Measurements from ENCODE around the gene SORBS1.

SORBS1 gene

DNA sequence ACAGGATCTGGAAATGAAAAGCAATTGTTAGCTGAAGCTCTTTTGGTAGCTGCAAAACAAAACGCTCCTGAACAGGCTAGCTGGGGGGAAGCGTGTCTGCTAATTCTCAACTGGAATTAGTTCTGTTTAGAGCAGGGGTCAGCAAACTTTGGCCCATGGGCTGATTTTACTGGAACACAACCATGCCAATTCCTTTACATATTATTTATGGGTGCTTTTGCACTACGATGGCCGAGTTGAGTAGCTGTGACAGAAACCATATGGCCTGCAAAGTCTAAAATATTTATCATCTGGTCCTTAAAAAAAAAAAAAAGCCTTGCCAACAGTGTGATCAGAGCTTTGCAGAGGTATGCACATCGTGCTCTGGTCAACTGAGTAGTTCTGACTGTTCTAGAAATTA lies 162.0 kb downstream of the SORBS1 start:
- H3K4me3 Mint-ChIP-seq: no peak overlapping the region
- H3K27me3 Mint-ChIP-seq (ENCODE audit: low read depth): no peaks in the 10 kb centered on the region
- peaks cover 4% of the 10 kb centered on the region for H3K4me1 Mint-ChIP-seq (ENCODE audit: low read depth)
- H3K36me3 Mint-ChIP-seq (ENCODE audit: low read depth): no peaks in the 10 kb centered on the region
- H3K9me3 Mint-ChIP-seq: no peaks in the 10 kb centered on the region
- no peak overlapping the region for H3K27ac Mint-ChIP-seq

DNA sequence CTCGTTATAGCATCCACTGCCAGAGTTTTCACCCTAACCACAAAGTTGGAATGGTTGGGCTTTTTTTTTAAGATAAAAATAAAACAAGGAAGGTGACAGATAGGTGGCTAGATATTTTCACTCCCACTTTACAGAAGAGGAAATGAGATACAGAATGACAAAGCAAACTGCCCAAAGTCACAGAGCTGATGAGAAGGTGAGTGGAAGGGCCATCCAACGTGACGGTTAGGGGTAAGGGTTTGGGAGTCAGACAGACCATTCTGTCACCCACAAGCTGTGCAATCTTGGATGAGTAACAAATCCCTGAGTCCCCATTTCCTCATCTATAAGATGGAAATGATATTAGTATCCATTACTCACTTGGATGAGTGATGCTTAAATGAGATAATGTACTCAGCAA lies 163.4 kb downstream of the SORBS1 start:
- H3K27me3 Mint-ChIP-seq (ENCODE audit: low read depth): no peaks in the 10 kb centered on the region
- no peak overlapping the region for H3K27ac Mint-ChIP-seq
- no peaks in the 10 kb centered on the region for H3K36me3 Mint-ChIP-seq (ENCODE audit: low read depth)
- peaks cover 10% of the 10 kb centered on the region for H3K4me1 Mint-ChIP-seq (ENCODE audit: low read depth)
- H3K4me3 Mint-ChIP-seq: no peak overlapping the region
- H3K9me3 Mint-ChIP-seq: no peaks in the 10 kb centered on the region

DNA sequence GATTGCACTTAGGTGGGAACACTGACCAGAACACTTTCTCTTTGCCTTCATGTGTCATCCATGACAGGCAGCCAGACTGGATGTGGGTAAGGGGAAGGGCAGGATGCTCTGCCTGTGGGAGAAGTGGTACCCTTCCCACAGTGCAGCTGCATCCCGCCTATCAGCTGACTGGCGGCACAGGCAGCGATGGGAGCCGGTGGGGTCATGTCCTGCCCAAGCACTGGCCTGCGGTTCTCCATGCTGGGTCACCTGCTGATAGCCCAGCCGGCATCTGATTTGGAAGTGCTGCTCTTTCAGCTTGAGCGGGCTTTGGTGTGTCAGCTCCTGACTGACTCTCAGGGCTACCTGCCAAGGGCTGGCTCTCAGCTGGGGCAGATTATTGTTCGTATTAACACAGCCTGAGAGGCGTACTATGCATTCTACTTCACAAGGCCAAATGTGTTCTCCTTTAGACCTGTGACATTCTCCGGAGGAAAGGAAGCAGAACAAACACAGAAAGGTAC lies 165.2 kb downstream of the SORBS1 start:
- Mint-ChIP-seq H3K27ac (no peak overlapping the region), H3K36me3 (ENCODE audit: low read depth) (no peaks in the 10 kb centered on the region), H3K4me3 (no peak overlapping the region), H3K4me1 (ENCODE audit: low read depth) (peaks cover 12% of the 10 kb centered on the region), H3K27me3 (ENCODE audit: low read depth) (no peaks in the 10 kb centered on the region), H3K9me3 (no peaks in the 10 kb centered on the region)

DNA sequence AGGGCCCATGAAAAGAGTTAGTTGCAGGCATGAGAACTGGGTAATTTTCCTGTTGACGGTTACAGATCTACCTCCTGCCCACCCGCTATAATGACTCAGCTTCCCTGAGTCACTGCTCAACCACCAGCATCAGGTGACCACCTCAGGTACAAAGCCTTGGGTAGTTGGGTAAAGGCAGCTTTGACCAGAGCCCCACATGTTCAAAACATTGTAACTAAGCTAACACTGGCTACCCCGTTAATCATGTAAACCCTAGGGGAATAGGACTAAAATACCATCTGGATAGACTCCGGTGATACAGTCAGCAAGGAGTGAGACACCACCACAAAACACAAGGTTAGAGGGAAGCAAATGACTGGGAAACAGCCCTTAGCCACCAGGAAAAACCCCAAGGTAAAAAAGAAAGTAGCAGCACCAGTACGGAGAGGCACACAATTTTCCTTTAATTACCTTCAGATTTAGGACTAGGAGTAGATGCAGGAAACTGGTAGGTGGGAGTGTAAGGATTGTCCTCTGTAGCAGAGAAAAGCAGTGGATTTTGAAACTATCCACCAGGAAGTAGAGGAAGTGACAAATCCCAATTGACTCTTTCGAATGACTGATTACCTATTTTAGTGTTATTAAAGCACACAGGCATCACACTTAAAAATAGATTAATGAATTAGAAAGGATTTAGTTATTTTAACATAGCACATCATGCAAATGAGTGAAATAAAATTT lies 166.8 kb downstream of the SORBS1 start:
- H3K27me3 Mint-ChIP-seq (ENCODE audit: low read depth): no peaks in the 10 kb centered on the region
- no peak overlapping the region for H3K27ac Mint-ChIP-seq
- no peaks in the 10 kb centered on the region for H3K36me3 Mint-ChIP-seq (ENCODE audit: low read depth)
- H3K4me3 Mint-ChIP-seq: no peak overlapping the region
- peaks cover 12% of the 10 kb centered on the region for H3K4me1 Mint-ChIP-seq (ENCODE audit: low read depth)
- no peaks in the 10 kb centered on the region for H3K9me3 Mint-ChIP-seq

DNA sequence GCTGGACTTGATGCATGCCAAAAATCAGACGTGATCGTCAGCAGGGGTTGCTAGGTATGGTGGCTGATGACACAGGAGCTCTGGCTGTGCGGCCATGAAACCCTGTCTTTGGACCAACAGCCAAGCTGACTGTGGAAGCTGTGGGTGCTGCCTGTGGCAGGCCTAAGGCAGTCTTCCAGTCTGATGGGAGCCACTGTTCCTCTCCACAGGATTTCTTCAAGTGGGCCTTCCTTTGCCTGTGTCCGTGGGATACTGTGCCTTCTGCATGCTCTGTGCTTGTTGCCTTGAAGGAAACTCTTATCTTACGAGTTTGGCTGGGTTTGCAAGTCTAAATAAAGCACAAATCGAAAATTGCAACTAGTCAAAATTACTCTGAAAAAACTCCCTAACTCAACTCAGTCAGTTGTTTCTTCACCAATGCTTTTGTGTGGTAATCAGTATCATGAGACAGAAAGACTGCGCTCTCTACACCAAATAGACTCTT lies 168.4 kb downstream of the SORBS1 start:
- no peaks in the 10 kb centered on the region for H3K9me3 Mint-ChIP-seq
- H3K4me3 Mint-ChIP-seq: no peak overlapping the region
- no peak overlapping the region for H3K27ac Mint-ChIP-seq
- peaks cover 12% of the 10 kb centered on the region for H3K4me1 Mint-ChIP-seq (ENCODE audit: low read depth)
- no peaks in the 10 kb centered on the region for H3K36me3 Mint-ChIP-seq (ENCODE audit: low read depth)
- H3K27me3 Mint-ChIP-seq (ENCODE audit: low read depth): no peaks in the 10 kb centered on the region

DNA sequence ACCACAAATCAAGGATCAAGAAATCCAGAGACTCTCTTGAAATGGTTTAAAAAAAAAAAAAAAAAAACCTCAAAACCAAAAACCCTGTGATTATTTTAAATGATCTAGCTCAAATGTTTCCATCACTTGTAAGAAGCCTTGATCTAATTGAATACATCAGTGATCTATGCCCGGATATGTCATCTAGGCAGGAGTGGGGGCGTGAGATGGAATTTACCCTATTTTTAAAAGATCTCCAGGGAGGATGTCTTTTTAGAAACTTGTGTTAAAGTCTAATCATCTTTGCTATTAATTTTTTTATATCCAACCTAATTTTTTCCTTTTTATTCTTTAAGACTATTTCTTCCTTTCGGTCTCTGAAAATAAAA lies 169.0 kb downstream of the SORBS1 start:
- Mint-ChIP-seq H3K4me3 (no peak overlapping the region), H3K27me3 (ENCODE audit: low read depth) (no peaks in the 10 kb centered on the region), H3K27ac (no peak overlapping the region), H3K9me3 (no peaks in the 10 kb centered on the region), H3K36me3 (ENCODE audit: low read depth) (no peaks in the 10 kb centered on the region), H3K4me1 (ENCODE audit: low read depth) (peaks cover 12% of the 10 kb centered on the region)

DNA sequence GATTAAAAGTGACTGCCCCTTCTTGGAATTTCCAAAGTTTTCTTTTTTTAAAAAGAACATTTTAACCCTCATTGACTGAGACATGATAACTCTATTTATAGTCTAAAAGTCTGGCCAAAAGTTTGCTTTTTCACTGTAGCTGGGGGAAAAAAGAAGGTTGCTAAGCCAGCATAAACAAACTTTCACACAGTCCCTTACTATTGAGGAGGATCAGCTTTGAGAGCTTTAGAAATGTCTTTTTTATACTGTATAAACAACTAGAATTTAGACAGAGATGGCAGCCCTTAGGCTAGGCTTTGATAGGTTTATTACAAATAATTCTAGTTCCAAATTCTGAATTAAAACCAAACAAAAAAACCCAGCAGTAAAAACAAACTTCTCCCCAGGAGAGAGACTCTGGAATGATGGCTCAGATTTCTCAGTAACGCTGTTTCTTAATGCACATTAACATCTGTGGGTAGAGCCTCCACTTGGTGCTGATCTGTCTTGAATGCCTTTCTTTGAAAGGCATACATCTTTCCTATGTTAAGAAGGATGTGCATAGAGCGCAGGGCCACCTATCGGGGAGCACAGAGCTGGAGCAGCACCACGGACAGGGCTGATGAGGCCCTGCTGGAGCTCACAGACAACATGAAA lies 169.5 kb downstream of the SORBS1 start:
- Mint-ChIP-seq H3K9me3 (no peaks in the 10 kb centered on the region), H3K27me3 (ENCODE audit: low read depth) (no peaks in the 10 kb centered on the region), H3K36me3 (ENCODE audit: low read depth) (no peaks in the 10 kb centered on the region), H3K4me3 (no peak overlapping the region), H3K27ac (no peak overlapping the region), H3K4me1 (ENCODE audit: low read depth) (peaks cover 12% of the 10 kb centered on the region)

DNA sequence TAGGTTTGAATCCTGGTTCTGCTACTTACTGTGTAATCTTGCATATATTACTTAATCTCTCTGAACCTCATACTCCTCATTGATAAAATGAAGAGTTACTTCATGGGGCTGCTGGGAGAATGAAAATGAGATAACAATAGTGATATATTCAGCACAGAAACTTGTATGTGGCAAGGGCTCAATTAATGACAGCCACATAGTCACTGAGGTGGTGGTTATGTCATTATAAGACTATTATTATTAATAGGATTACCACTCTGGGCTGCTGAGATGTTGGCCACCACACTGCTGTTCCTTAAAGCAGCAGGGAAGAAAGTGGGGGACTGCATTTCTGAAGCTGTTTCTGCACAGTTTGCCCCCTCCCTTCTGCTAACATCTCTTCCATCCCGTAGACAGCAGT lies 170.0 kb downstream of the SORBS1 start:
- Mint-ChIP-seq H3K4me1 (ENCODE audit: low read depth) (peaks cover 12% of the 10 kb centered on the region), H3K9me3 (no peaks in the 10 kb centered on the region), H3K27ac (no peak overlapping the region), H3K4me3 (no peak overlapping the region), H3K36me3 (ENCODE audit: low read depth) (no peaks in the 10 kb centered on the region), H3K27me3 (ENCODE audit: low read depth) (no peaks in the 10 kb centered on the region)

DNA sequence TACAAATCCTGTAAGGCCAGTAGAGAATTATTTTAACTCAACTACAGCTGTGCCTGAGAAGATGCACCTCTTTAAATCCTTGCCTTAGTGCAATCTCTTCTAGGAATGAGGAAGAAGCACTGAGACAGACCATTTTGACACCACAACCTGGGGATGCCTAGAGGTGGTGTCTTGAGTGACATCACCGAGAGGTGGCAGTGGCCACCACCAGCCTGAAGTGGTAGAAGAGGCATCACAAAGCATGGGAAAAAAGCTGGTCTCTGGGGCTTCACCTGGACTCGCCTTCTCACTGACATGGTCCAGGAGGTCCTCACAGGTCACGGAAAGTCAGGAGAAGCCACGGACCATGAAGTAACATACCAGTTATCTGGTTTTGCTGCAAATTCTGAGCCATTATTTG lies 171.2 kb downstream of the SORBS1 start:
- no peak overlapping the region for H3K27ac Mint-ChIP-seq
- H3K36me3 Mint-ChIP-seq (ENCODE audit: low read depth): no peaks in the 10 kb centered on the region
- H3K4me1 Mint-ChIP-seq (ENCODE audit: low read depth): peaks cover 12% of the 10 kb centered on the region
- no peaks in the 10 kb centered on the region for H3K9me3 Mint-ChIP-seq
- H3K4me3 Mint-ChIP-seq: no peak overlapping the region
- peaks cover 4% of the 10 kb centered on the region for H3K27me3 Mint-ChIP-seq (ENCODE audit: low read depth)

DNA sequence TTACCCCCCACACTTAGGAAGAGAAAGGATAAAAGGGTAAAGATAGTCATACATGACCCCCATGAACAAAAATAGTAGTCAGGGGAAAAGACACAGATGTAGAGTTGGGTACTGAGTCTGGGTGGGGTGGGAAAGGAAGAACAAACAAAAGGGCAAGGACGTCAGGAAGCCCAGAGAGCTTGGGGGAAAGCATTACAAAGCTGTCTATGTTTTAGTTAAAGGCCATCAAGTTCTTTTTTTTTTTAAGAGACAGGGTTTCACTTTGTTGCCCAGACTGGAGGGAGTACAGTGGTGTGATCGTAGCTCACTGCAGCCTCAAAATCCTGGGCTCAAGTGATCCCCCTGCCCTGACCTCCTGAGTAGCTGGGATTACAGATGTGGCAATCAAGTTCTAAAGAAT lies 172.0 kb downstream of the SORBS1 start:
- Mint-ChIP-seq H3K27ac (no peak overlapping the region), H3K27me3 (ENCODE audit: low read depth) (peaks cover 4% of the 10 kb centered on the region), H3K9me3 (no peaks in the 10 kb centered on the region), H3K4me1 (ENCODE audit: low read depth) (peaks cover 10% of the 10 kb centered on the region), H3K36me3 (ENCODE audit: low read depth) (no peaks in the 10 kb centered on the region), H3K4me3 (no peak overlapping the region)

DNA sequence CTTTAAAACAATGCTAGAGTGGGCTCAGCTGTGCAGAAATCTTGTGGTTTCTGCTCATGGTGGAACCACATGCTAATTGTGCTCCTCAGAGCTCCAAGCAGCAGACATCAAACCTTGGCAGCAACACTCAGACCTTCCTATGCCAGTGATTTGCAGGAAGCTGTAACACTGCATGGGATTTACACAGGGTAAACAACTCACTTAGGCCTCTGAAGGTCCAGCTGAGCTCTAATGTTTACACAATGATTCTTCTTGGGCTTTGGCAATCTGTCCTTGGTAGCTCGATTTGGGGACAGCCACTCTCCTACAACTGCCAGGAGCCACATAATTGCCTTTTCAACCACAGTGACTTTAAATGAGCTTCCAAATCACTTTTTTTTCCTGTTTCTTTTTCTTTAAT lies 172.6 kb downstream of the SORBS1 start:
- no peaks in the 10 kb centered on the region for H3K9me3 Mint-ChIP-seq
- H3K27me3 Mint-ChIP-seq (ENCODE audit: low read depth): peaks cover 4% of the 10 kb centered on the region
- no peaks in the 10 kb centered on the region for H3K36me3 Mint-ChIP-seq (ENCODE audit: low read depth)
- H3K4me3 Mint-ChIP-seq: no peak overlapping the region
- H3K27ac Mint-ChIP-seq: no peak overlapping the region
- peaks cover 8% of the 10 kb centered on the region for H3K4me1 Mint-ChIP-seq (ENCODE audit: low read depth)

DNA sequence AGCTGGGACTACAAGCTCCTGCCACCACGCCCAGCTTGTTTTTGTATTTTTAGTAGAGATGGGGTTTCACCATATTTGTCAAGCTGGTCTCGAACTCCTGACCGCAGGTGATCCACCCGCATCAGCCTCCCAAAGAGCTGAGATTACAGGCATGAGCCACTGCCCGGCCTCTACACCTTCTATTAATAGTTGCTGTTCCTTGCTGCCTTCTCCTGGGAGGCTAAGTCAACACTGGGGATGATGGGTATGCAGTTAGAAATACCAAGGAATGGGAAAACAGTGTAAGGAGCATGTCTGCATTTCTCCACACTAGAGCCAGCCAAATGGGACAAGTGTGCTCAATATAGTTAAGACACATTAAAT lies 173.1 kb downstream of the SORBS1 start:
- no peak overlapping the region for H3K27ac Mint-ChIP-seq
- peaks cover 4% of the 10 kb centered on the region for H3K27me3 Mint-ChIP-seq (ENCODE audit: low read depth)
- no peaks in the 10 kb centered on the region for H3K36me3 Mint-ChIP-seq (ENCODE audit: low read depth)
- no peak overlapping the region for H3K4me3 Mint-ChIP-seq
- H3K4me1 Mint-ChIP-seq (ENCODE audit: low read depth): peaks cover 8% of the 10 kb centered on the region
- no peaks in the 10 kb centered on the region for H3K9me3 Mint-ChIP-seq

DNA sequence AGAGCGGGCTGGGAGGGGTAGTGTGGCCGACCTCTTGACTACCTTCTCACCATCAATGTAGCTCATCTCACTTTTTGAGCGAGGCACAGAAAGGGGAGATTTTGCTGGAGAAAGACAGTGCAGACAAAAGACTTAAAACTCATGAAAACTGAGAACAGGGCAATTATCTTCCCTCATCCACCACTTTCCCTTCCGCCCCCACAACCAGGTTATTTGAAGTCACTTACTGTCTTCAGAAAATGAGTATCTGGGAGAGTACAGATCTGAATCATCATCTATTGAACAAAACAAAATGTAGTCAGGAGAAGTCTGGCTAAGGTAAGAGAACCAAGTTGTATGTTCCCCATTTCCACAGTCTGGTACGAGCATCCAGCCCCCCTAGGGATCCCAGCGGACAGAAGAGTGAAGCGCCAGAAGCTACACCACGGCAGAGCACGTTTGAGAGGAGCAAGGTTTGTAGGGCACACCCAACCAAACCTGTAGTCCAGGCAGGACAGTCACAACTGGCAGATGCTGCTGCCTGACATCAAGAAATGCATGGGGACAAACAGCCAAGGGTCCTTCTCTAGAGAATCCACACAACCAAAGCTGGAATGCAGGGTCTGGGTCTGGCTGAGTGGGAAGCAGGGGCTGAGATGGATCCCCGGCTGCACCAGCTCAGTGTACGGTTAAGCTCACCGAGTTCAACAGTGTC lies 177.0 kb downstream of the SORBS1 start:
- peaks cover 4% of the 10 kb centered on the region for H3K27me3 Mint-ChIP-seq (ENCODE audit: low read depth)
- H3K27ac Mint-ChIP-seq: no peak overlapping the region
- H3K4me3 Mint-ChIP-seq: no peak overlapping the region
- H3K9me3 Mint-ChIP-seq: no peaks in the 10 kb centered on the region
- H3K4me1 Mint-ChIP-seq (ENCODE audit: low read depth): peaks cover 5% of the 10 kb centered on the region
- no peaks in the 10 kb centered on the region for H3K36me3 Mint-ChIP-seq (ENCODE audit: low read depth)

DNA sequence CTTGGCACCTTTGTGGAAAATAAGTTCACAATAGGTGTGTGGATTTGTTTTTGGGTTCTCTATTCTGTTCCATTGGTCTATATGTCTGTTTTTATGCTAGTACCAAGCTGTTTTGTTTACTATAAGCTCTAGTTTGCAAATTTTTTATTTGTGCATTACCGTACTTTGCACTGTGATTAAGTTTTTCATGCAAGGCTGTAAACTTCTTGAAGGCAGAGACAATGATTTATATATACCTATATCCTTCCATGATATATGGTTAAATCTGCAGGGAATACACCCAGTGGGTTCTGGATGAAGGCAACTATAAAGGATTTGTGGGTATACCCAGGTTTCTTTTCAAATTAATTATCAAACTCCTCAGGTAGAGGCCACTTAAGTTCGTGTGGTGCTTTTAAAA lies 178.6 kb downstream of the SORBS1 start:
- Mint-ChIP-seq H3K27ac (no peak overlapping the region), H3K9me3 (no peaks in the 10 kb centered on the region), H3K36me3 (ENCODE audit: low read depth) (no peaks in the 10 kb centered on the region), H3K27me3 (ENCODE audit: low read depth) (peaks cover 4% of the 10 kb centered on the region), H3K4me1 (ENCODE audit: low read depth) (peaks cover 5% of the 10 kb centered on the region), H3K4me3 (no peak overlapping the region)

DNA sequence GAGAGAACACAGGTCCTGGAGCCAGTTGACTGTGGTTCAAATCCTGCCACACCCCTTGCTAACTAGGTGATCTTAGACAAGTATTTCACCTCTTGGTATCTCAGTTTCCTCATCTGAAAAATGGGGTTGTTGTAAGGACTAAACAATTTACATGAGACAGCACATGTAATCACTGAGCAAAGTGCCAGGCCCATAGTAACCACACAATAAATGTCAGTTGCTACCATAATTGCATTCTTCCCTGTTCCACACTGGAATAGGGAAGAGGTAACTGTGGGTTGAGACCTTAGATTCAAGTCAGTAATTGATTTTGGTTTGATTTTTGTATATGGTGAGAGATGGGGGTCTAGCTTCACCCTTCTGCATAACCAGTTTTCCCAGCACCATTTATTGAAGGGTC lies 179.0 kb downstream of the SORBS1 start:
- Mint-ChIP-seq H3K27me3 (ENCODE audit: low read depth) (peaks cover 4% of the 10 kb centered on the region), H3K4me3 (no peak overlapping the region), H3K9me3 (no peaks in the 10 kb centered on the region), H3K27ac (no peak overlapping the region), H3K4me1 (ENCODE audit: low read depth) (peaks cover 5% of the 10 kb centered on the region), H3K36me3 (ENCODE audit: low read depth) (no peaks in the 10 kb centered on the region)

Measured in T-helper 1 cell treated with Interleukin-12 subunit alpha and Interleukin-12 subunit beta and Interleukin-4 antibody, amounts not matched to agents 30 μg/mL and 1 μg/mL, for 36 hours (primary cell).